Astrocyte of the cerebellum (primary cell): ENCODE measurements around the gene PMPCA.

Experiments used
- DNase-seq: peaks from one replicate; pipeline ENCODE4 v3.0.0-alpha.2; 2011; ENCODE audit warnings: low read depth
- H3K4me3 ChIP-seq: 2 replicates; pipeline ENCODE4 v1.5.1; 2011; ENCODE audit warnings: mild to moderate bottlenecking, low read depth, low read length, moderate library complexity
- in situ Hi-C: cut with HindIII; loops from 2 replicates; pipeline ENCODE4 v1.10.0; 2017; ENCODE audit warnings: low sequenced_read_pairs
- TF ChIP-seq, protein P1 (sequence below): IDR thresholded peaks from 2 replicates; pipeline ENCODE4 v1.5.1; 2012; ENCODE audit warnings: low read length, low read depth, moderate library complexity, mild to moderate bottlenecking; ENCODE audit errors: missing control alignments

PMPCA gene

DNA sequence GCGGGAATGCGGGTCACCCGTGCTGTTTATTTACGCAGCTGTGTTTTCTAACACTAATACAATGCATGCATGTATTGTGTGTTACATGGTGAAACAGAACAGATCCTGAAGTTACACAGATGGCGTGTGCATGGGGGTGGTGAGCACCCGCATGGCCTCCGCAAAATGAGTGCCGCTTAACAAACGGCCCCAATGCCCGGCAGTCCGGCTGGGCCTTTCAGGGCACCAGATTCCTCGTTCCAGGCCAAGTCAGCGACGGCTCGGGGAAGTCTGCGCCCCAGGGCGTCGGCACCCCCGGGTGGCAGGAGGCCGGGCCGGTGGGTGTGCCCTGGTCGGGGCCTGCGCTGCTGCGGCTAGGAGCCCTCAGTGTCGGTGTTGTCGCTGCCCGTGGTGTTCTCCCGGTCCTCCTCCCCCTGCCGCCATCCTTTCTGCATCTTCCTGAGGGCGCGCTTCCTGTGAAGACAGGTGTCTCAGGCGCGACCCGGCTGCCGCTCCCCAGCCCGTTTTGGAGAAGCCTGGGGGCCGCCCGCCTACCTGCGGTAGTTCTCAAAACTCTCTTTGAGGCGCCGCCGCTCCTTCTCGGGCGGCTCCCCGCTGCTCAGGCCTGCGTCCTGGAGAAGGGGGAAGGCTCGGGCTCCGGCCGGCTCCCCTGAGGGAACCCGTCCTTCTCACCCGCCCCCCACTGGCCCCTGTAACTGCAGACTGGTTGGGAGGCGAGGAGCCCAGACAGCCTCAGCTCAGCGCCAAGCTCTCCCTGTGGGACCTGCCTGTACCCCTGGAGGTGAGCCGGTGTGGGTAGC is 46.3 kb upstream of the PMPCA start:
- TF ChIP-seq, protein P1, sequence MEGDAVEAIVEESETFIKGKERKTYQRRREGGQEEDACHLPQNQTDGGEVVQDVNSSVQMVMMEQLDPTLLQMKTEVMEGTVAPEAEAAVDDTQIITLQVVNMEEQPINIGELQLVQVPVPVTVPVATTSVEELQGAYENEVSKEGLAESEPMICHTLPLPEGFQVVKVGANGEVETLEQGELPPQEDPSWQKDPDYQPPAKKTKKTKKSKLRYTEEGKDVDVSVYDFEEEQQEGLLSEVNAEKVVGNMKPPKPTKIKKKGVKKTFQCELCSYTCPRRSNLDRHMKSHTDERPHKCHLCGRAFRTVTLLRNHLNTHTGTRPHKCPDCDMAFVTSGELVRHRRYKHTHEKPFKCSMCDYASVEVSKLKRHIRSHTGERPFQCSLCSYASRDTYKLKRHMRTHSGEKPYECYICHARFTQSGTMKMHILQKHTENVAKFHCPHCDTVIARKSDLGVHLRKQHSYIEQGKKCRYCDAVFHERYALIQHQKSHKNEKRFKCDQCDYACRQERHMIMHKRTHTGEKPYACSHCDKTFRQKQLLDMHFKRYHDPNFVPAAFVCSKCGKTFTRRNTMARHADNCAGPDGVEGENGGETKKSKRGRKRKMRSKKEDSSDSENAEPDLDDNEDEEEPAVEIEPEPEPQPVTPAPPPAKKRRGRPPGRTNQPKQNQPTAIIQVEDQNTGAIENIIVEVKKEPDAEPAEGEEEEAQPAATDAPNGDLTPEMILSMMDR, result no peak
- no peak overlapping the region for H3K4me3 ChIP-seq
- DNase-seq, result no peak
- in situ Hi-C loops, result loop anchor here (10.0 kb wide), 1 partner anchor 89 kb away; no protein-coding TSS in a partner anchor

DNA sequence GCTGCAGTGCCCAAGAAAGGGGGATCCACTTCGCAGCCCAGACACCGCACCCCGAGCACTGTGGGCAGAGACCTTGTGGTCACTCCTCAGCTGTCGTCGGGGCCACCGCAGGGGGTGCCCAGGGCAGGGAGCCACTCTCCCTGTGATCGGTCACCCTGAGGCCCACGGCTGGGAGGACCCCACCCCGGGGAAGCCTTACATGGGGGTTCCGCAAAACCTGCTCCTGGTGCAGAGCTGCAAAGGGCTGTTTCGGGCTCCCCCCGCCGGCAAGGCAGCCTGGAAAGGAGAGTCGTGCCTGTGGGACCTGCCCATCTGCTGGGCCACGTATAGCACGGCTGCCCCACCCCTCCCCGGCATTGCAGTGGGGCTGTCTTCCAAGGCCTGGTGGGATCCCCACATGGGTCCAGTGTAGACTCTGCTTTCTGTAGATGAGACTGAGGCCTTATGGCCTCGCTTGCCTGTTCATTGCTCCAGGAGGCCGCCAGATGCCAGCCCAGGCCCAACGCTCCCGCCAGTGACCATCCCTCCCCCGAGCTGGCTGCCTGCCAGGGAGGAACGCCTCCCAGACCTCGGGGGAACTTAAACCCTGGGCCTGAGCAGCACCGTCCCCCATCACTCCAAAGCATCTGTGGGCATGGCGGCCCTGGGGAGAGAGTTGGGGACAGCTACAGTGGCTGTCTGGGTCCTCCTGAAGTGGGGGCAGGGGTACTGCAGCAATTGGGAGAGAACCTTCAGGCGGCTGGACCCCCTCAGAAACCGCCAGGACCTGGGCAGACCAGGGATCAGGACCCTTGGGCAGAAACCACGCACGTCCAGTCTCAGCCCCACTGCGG is 45.3 kb upstream of the PMPCA start:
- in situ Hi-C loops, result loop anchor here (10.0 kb wide), 1 partner anchor 90 kb away; no protein-coding TSS in a partner anchor
- TF ChIP-seq, protein P1, result no peak
- no peak overlapping the region for H3K4me3 ChIP-seq
- DNase-seq, result no peak

DNA sequence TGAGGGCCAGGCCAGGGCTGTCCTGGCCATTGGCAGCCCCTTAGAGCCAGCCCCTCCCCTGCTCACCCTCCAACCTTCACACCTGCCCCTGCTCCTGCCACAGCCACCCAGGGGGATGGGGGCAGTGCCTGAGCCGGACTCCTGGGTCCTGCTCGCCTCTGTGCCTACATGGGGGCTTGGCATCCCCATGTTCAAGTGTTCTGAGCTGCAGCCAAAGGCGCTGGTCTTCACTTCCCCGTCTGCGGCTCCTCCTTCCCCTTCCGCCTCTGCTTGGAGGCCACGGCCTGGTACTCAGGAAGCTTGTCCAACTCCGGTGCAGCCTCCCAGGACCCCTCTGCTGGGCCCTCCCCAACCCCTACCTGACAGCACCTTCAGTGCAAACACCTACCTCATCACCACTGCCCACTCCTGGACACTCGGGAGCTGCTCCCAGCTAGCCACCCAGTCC is 44.7 kb upstream of the PMPCA start:
- in situ Hi-C loops, result loop anchor here (10.0 kb wide), 1 partner anchor 91 kb away; no protein-coding TSS in a partner anchor
- H3K4me3 ChIP-seq, result no peak overlapping the region
- TF ChIP-seq, protein P1, result no peak
- no peak for DNase-seq

DNA sequence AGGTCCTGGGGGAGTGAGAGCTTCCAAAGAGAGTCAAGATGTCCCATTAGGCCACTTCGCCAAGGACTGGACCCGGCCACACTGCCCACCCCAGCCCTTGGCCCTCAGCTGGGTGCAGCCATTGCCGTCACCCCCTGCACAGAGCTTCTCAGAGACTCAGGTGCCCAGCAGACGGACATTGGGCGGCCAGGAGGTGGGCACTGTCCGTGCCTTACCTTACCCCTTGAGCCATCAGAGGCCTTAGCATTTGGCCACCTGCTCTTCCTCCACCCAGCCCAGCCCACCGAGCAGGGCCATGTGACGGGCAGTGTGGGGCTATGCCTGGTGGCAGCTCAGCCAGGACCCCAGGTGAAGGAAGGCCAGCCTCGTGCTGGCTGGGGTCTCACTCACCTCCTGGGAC is 43.6 kb upstream of the PMPCA start:
- no peak for DNase-seq
- no peak overlapping the region for H3K4me3 ChIP-seq
- TF ChIP-seq, protein P1, result no peak
- in situ Hi-C loops, result loop anchor here (10.0 kb wide), 1 partner anchor 92 kb away; no protein-coding TSS in a partner anchor

DNA sequence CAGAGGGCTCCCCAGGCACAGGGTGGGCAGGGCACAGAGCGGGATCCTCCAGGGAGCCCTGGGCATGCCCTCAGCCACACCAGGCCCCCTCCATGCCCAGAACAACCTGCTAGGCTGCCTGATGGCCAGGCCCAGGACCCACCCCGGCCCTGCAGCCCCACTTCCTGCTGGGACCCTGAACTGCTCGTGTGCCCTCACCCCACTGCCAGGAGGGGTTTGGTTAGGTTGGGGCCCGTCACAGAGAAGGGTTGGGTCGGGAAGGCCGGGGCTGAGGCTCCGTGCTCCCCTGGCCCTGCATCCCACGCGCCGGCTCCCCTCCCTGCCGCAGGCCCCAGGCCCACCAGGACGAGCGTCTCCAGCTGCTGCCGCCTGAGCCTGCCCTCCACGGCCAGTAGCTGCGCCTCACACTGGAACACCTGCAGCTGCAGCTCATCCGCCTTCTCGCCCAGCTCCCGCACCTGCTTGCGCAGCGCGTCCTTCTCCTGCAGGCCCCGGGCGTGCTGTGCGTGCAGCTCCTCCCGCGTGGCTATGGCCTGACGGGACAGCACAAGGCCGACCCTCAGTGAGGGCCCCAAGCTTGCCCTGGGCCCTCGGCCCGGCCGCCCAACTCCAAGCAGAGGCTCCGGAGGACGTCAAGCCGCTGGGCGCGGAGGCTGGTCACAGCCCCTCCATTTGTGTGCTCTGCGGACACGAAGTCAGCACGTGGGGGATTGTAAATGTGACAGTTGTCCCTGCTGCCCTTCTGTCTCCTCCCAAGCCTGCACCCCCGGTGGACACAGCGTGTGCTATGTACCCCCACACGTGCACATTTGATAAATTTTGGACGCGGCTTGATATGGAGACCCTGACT is 42.9 kb upstream of the PMPCA start:
- no peak overlapping the region for H3K4me3 ChIP-seq
- TF ChIP-seq, protein P1, result no peak
- in situ Hi-C loops, result loop anchor here (10.0 kb wide), 1 partner anchor 93 kb away; no protein-coding TSS in a partner anchor

DNA sequence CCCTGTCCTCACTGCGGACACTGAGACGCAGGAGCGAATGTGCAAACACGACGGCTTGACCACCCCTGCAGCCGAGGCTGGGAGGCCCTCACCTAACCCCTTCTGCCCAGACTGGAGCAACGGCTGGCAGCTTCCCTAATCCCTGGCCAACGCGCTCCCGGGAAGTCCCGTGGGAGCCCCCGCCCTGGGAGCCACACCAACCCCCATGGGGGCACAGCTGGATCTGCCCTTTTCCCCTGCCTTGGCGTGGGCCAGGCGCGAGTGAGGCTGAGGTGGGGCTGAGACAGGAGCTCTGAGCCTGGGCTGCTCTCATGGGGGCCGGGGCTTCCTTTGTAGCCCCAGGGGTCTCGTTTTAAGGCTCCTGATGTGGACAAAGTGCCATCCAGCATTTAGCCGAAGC is 42.3 kb upstream of the PMPCA start:
- TF ChIP-seq, protein P1, result no peak
- in situ Hi-C loops, result loop anchor here (10.0 kb wide), 1 partner anchor 93 kb away; no protein-coding TSS in a partner anchor
- H3K4me3 ChIP-seq, result no peak overlapping the region
- no peak for DNase-seq

More for the DNA sequence above, 42.9 kb upstream of the PMPCA start:
- DNase-seq, result no peak
